ENCODE measurements around the gene TCL1A. TPM values are rescaled to one million over a fixed set of nuclear protein-coding genes. Genes with fewer than 3 reads are reported as not detected.
"Not testable (repeated sequence)": the region's sequence is repeated elsewhere in the genome, so short reads cannot be mapped to it uniquely, and the experiment has no call there.

The TCL1A gene, protein sequence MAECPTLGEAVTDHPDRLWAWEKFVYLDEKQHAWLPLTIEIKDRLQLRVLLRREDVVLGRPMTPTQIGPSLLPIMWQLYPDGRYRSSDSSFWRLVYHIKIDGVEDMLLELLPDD
- polyA plus RNA-seq (ENCODE audit: insufficient read length in 4 of 4) = 1 to 10 TPM in 3 of 4 donors, under 1 TPM in 1; 0.72 to 2.5 (median 1.1) TPM

GRCh38 chr14:95713596-95714371, at the start of gene TCL1A:
TCL1A (minus strand) TSS chr14:95714125; CDS start chr14:95714066, 59 bp downstream.
- no peak for DNase-seq (ENCODE audit: low read depth in 4 of 4, low spot score in 3 of 4)

GRCh38 chr14:95763032-95763431, 49.1 kb upstream of the TCL1A start:
- DNase-seq (ENCODE audit: low read depth in 4 of 4, low spot score in 3 of 4) = not testable (repeated sequence)

- DNase-seq (ENCODE audit: low read depth in 4 of 4, low spot score in 3 of 4) = no peak
These were observed 47.5 kb upstream of the TCL1A start for GRCh38 chr14:95761436-95761835.

DNA sequence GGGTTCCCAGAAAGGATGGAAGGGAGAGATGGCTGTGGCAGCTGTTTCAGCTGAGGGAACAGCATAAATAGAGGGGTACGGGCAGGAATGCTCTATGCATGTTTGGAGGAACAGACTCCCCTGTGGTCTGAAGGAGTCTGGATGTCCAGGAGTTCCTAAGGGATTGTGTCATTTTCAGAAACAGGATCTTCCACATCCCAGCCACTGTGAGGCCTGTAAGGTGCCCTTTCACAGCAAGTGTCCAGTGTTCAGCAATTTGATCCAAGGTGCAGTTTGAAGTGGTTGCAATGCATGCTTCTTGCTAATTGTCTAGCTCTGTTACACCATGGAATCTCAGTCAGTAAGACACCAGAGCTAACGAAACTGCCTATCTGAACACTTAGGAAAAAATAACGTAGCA, 46.7 kb upstream of the TCL1A start:
- no peak for DNase-seq (ENCODE audit: low read depth in 4 of 4, low spot score in 3 of 4)

DNA sequence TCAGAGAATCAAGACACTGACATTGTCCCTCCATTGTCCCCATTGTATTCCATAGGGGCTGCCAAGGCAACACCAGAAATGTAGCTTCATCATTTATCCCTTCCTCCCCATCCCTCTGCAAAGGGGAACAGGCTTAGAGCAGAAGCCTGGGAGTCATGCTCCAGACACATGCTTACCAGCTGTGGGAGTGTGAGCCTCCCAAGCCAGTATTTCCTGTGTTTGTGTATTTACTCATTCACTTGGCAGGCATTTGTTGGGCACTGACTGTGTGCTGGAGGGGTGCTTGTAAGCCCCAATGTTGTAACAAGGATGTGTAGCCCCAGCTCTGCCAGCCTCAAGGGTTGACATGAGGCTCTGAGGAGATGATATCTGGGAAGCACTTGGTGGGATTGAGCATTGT, 46.0 kb upstream of the TCL1A start:
- no peak for DNase-seq (ENCODE audit: low read depth in 4 of 4, low spot score in 3 of 4)

GRCh38 chr14:95758331-95758730, 44.4 kb upstream of the TCL1A start:
- DNase-seq (ENCODE audit: low read depth in 4 of 4, low spot score in 3 of 4) = no peak

GRCh38 chr14:95756751-95757150, 42.8 kb upstream of the TCL1A start:
- DNase-seq (ENCODE audit: low read depth in 4 of 4, low spot score in 3 of 4) = no peak

DNA sequence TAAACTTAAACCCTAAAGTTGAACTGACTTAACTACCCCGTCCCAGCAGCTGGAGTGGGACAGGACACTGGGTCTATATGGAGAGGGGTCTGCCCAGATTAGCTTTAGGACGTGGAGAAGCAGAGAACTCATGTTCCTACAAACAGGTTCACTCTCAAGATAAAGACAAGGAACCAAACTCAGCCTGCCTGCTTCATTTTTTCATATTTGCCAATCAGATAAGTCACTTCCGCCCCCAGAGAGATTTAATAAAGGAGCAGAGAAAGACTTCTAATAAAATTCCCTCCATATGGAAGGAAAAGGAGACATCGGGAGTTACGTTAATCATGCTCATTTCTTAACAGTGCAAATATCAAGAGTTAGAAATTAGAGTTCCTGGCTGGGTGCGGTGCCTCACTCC, 42.2 kb upstream of the TCL1A start:
- DNase-seq (ENCODE audit: low read depth in 4 of 4, low spot score in 3 of 4) = no peak

GRCh38 chr14:95741781-95742180, 27.9 kb upstream of the TCL1A start:
- DNase-seq (ENCODE audit: low read depth in 4 of 4, low spot score in 3 of 4) = no peak

DNA sequence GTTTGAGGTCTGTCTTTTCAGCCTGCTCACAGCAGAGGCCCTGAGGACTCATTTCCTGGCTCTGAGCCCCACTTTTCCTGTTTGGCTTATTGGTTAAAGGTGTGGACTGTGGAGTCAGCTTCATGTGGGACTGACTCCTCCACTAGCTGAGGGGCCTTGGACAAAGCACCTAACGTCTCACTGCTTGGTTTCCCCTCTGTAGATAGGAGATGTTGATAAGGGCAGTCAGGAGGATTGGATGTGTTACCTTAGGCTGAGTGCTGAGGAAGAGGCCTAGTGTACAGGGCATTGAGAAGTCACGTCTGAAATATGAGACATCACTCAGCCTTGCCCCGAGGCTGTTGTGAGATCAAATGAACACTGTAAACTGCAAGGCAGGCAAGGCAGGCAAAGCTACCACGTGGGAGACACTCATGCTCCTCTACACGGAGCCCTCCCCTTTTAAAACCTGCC, 27.1 kb upstream of the TCL1A start:
- DNase-seq (ENCODE audit: low read depth in 4 of 4, low spot score in 3 of 4) = peak in 1 of 4 donors; percentile 24

DNA sequence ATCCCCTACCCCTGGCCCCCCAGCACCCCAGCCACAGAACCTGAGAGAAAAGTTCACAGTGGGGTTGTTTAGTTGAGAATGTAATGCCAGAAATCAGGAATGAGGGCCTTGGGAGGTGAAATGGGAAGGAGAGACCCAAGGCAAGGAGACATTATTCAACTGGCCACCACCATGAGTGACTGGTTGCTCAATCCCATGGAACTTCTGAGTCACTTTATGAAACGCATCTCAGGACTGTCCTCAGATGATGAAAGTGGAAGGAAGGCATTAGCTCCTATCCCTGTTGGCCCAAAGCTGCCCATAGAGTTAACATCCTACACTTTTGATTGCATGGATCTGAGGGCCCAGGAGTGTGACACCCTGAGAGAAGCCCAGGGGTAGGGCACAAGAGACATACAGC, 25.4 kb upstream of the TCL1A start:
- DNase-seq (ENCODE audit: low read depth in 4 of 4, low spot score in 3 of 4) = no peak

- no peak for DNase-seq (ENCODE audit: low read depth in 4 of 4, low spot score in 3 of 4)
These were observed 19.3 kb upstream of the TCL1A start for GRCh38 chr14:95733212-95733611.

GRCh38 chr14:95730126-95730525, 16.2 kb upstream of the TCL1A start:
- DNase-seq (ENCODE audit: low read depth in 4 of 4, low spot score in 3 of 4) = no peak

DNA sequence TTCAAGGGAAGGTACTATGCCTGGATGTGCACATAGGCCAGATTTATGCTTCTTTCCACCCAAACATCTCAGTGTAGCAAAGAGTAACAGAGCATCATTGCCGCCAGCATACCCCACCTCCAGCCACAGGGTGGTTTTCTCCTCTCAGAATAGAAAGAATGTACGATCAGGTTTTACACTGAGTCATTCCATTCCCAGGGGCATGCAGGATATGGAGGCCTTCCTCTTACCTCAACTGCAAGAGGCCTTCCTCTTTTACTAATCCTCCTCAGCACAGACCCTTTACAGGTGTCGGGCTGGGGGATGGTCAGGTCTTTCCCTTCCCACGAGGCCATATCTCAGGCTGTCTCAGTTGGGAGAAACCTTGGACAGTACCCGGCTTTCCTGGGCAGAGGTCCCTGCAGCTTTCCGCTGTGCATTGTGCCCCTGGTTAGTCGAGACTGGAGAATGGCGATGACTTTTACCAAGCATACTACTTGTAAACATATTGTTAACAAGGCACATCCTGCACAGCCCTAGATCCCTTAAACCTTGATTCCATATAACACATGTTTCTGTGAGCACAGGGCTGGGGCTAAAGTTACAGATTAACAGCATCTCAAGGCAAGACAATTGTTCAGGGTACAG, 15.6 kb upstream of the TCL1A start:
- not testable (repeated sequence) for DNase-seq (ENCODE audit: low read depth in 4 of 4, low spot score in 3 of 4)

DNA sequence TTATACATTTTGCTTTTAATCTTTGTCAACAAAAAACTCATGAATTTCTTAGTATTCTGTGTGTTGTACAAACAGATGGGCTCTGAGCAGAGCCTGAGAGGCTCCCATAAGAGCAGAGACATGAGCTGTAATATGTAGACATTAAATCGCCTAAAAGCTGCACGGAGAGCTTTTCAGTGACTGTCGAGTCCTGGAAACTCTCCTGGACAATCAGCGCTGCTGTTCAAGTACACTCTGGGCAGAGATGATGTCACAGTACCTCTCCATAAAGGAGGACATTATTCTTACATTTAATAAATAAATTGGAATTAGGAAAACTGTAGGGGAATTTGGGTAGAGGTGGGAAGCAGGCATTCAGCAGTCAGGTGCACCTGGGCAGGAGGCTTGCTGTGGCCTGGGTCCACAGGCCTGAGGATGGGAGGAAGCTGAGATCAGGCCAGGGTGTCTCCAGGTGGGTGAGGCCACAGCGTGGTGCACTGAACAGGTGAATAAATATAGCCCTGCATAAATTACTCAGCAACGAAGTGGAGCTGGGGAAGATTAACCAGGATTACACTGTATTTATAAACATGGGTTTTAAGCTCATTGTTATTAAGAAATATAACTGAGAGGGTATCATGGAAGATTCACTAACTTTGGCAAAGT, 13.3 kb upstream of the TCL1A start:
- DNase-seq (ENCODE audit: low read depth in 4 of 4, low spot score in 3 of 4) = no peak

GRCh38 chr14:95725685-95726336, 11.9 kb upstream of the TCL1A start:
- DNase-seq (ENCODE audit: low read depth in 4 of 4, low spot score in 3 of 4) = no peak

DNA sequence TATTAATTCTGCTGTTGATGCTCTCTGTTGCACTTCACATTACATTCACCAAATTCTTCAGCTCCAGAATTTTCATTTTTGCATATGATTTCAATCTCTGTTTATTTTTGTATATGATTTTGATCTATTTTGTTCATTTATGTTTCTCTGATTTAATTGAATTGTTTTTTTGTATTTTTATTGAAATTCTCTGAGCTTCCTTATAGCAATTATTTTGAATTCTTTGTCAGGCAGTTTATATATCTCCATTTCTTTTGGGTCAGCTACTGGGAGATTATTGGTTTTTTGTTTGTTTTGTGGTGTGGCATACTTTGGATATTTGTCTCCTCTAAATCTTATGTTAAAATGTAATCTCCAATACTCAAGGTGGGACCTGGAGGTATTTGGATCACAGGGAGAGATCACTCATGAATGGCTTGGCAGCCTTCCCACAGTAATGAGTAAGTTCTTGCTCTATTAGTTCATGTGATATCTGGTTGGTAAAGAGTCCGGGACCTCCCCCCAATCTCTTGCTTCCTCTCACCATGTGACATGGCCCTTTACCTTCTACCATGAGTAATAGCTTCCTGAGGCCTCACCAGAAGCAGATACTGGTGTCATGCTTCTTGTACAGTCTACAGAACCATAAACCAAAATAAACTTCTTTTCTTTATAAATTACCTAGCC, 8.7 kb upstream of the TCL1A start:
- no peak for DNase-seq (ENCODE audit: low read depth in 4 of 4, low spot score in 3 of 4)

DNA sequence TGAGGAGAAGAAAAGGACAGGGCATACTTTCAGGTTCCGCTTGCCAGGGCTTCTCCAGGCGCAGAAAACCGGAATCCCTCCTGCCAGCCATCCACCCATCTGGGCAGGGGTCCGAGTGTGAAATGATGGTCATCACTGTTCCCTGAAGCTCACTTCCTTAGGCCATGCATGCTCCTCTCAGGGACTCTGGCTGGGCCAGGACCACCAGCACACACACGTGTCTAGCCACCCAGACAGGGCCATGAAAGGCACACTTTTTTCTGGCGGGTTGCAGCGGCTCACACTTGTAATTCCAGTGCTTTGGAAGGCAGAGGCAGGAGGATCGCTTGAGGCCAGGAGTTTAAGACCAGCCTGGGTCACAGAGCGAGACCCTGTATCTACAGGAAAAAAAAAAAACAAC, 1.5 kb downstream of the TCL1A start:
- no peak for DNase-seq (ENCODE audit: low read depth in 4 of 4, low spot score in 3 of 4)

DNA sequence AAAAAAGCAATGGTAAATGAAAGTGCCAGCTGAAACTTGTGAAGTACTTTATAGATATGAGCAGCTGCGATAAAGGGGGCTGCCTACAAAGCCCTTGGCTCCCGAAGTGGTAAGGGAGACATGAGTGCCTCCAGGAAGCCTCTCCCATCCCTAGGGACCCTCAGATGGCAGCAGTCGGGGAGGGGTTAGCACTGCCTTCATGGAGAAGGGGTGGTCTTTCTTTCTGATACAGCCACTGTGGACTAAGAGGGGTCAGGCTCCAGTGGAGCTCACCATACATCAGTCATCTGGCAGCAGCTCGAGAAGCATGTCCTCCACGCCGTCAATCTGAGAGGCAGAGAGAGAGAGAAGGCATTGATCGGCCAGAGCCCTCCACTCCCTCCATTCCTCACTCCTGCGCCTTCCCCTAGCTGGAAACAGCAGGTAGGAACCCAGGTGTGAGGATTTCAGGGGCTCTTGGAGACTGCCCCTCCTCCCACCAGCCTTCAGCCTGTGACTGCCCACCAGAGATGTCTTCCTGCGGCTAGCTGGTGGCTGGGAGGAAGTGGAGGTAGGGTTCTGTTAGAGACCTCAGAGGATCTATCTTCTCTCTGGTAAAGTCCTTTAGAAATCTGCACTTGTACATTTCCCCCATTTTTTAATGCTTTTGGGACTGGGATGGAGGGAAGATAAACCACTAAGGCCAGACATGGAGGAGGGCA, 2.3 kb downstream of the TCL1A start:
- DNase-seq (ENCODE audit: low read depth in 4 of 4, low spot score in 3 of 4) = no peak

GRCh38 chr14:95710106-95710505, 3.8 kb downstream of the TCL1A start:
- no peak for DNase-seq (ENCODE audit: low read depth in 4 of 4, low spot score in 3 of 4)
